HepG2 (cell line): Measurements from ENCODE around the gene IL1RAPL1. TPM values are rescaled to one million over a fixed set of nuclear protein-coding genes. Genes with fewer than 3 reads are reported as not detected.

ENCODE experiments used
- ATAC-seq: fragments of 200-7000 bp; cut with Tn5 transposase; 3 replicates; pipeline ENCODE4 v1.9.1; 2020; ENCODE audit warnings: mild to moderate bottlenecking, moderate library complexity
- BruUV-seq: library from RNA; stranded (reverse); fragments of 400-500 nt; replicated peaks from 2 replicates; lab custom pipeline; 2021; lab: Mats Ljungman, UMichigan
- CTCF ChIA-PET: fragments of 300-600 bp; formaldehyde crosslinking; extraction: SDS; loops from one replicate; lab custom pipeline; 2021; ENCODE audit warnings: low total read pairs, inconsistent platforms, low intra/inter-chr PET ratio; lab: Yijun Ruan, JAX
- POLR2A ChIA-PET: fragments of 350-600 bp; sonication (Branson Sonifier 250); formaldehyde crosslinking; loops from one replicate; lab custom pipeline; 2020; ENCODE audit warnings: antibody characterized with exemption, inconsistent platforms; lab: Yijun Ruan, JAX
- DNase-seq: peaks from one replicate; pipeline ENCODE4 v3.0.0-alpha.2; 2015; ENCODE audit warnings: low spot score
- FAIRE-seq: peaks from 3 replicates; lab custom pipeline; 2011; peaks lifted over from hg19 to GRCh38; lab: Jason Lieb, UNC
- H2AFZ ChIP-seq: one replicate; pipeline ENCODE4 v1.6.1; 2011; ENCODE audit warnings: low read length, inconsistent platforms
- H3K27ac ChIP-seq: fragments of 300-600 bp; 3 replicates; pipeline ENCODE4 v1.8.0; 2011; ENCODE audit warnings: mixed run types, mild to moderate bottlenecking, mixed read lengths, low read length, inconsistent platforms; ENCODE audit not compliant: insufficient read depth; ENCODE audit errors: extremely low read length
- H3K27me3 ChIP-seq, 2 experiments: fragments of 200-600 bp in 1 of 2; 2 replicates in 1 of 2; 3 replicates in 1 of 2; pipeline versions ENCODE4 v1.6.0 to v1.8.0; 2011; ENCODE audit warnings: low read length in 2 of 2, mild to moderate bottlenecking in 2 of 2, moderate library complexity in 2 of 2, inconsistent platforms in 1 of 2; ENCODE audit not compliant: insufficient read depth in 2 of 2, control insufficient read depth in 1 of 2
- H3K36me3 ChIP-seq, 2 experiments: fragments of 200-600 bp in 1 of 2; replicated peaks in 1 of 2; 2 replicates in 1 of 2; 3 replicates in 1 of 2; pipeline versions ENCODE4 v1.5.1 to v1.8.0; 2011; ENCODE audit warnings: low read length in 2 of 2, inconsistent platforms in 1 of 2; ENCODE audit not compliant: insufficient read depth in 2 of 2, control insufficient read depth in 1 of 2
- H3K4me1 ChIP-seq: 2 replicates; pipeline ENCODE4 v1.5.1; 2012; ENCODE audit warnings: low read length, inconsistent platforms; ENCODE audit not compliant: insufficient read depth
- H3K4me2 ChIP-seq: 2 replicates; pipeline ENCODE4 v1.6.0; 2011; ENCODE audit warnings: low read depth, low read length, inconsistent platforms
- H3K4me3 ChIP-seq, 3 experiments: fragments of 200-600 bp in 1 of 3; sonication (generic), shearing (Covaris generic) in 1 of 3; replicated peaks in 1 of 3; 2 replicates each; pipeline ENCODE4 v1.5.1; 2011 to 2016; ENCODE audit warnings: low read length in 3 of 3, inconsistent platforms in 2 of 3, low read depth in 2 of 3, mild to moderate bottlenecking in 2 of 3, control low read depth in 1 of 3, mixed read lengths in 1 of 3; ENCODE audit not compliant: insufficient read depth in 1 of 3
- H3K79me2 ChIP-seq: one replicate; pipeline ENCODE4 v1.6.1; 2011; ENCODE audit warnings: low read length, inconsistent platforms; ENCODE audit not compliant: insufficient read depth
- H3K9ac ChIP-seq: 2 replicates; pipeline ENCODE4 v1.6.0; 2011; ENCODE audit warnings: mild to moderate bottlenecking, low read depth, low read length, inconsistent platforms; ENCODE audit not compliant: insufficient read depth
- H3K9me3 ChIP-seq: 2 replicates; pipeline ENCODE4 v1.5.1; 2012; ENCODE audit warnings: mild to moderate bottlenecking, low read length
- H4K20me1 ChIP-seq: 2 replicates; pipeline ENCODE4 v1.6.0; 2011; ENCODE audit warnings: inconsistent platforms, mild to moderate bottlenecking, low read length, moderate library complexity; ENCODE audit not compliant: insufficient read depth
- CSRNP1 ChIP-seq: sonication (generic); formaldehyde crosslinking; IDR thresholded peaks from 2 replicates; pipeline ENCODE4 v1.8.1; 2023; ENCODE audit warnings: mild to moderate bottlenecking, missing genetic modification reagents
- DR1 ChIP-seq: sonication (generic); formaldehyde crosslinking; IDR thresholded peaks from 2 replicates; pipeline ENCODE4 v1.8.0; 2021; ENCODE audit warnings: mild to moderate bottlenecking, missing genetic modification reagents, inconsistent platforms
- FOXK2 ChIP-seq: fragments of 450-650 bp; IDR thresholded peaks from 2 replicates; pipeline ENCODE4 v1.6.1; 2016
- GFI1 ChIP-seq: sonication (generic); formaldehyde crosslinking; IDR thresholded peaks from 2 replicates; pipeline ENCODE4 v1.5.0; 2020; ENCODE audit warnings: missing genetic modification reagents, mild to moderate bottlenecking, borderline replicate concordance
- HES4 ChIP-seq: sonication (generic); formaldehyde crosslinking; IDR thresholded peaks from 2 replicates; pipeline ENCODE4 v1.9.0; 2021; ENCODE audit warnings: mild to moderate bottlenecking, missing genetic modification reagents, borderline replicate concordance
- NCOA1 ChIP-seq: sonication (generic); formaldehyde crosslinking; IDR thresholded peaks from 2 replicates; pipeline ENCODE4 v1.9.0; 2021; ENCODE audit warnings: missing genetic modification reagents
- NFIC ChIP-seq: IDR thresholded peaks from 2 replicates; pipeline ENCODE4 v1.6.1; 2012; ENCODE audit warnings: mild to moderate bottlenecking, low read length, inconsistent platforms
- NFRKB ChIP-seq: fragments of 450-650 bp; IDR thresholded peaks from 2 replicates; pipeline ENCODE4 v1.6.1; 2017
- TSC22D2 ChIP-seq: sonication (generic); formaldehyde crosslinking; IDR thresholded peaks from 2 replicates; pipeline ENCODE4 v1.5.1; 2020; ENCODE audit warnings: missing genetic modification reagents, mild to moderate bottlenecking, borderline replicate concordance
- ZFX ChIP-seq: sonication (generic); formaldehyde crosslinking; IDR thresholded peaks from 2 replicates; pipeline ENCODE4 v1.4.0; 2020; ENCODE audit warnings: mild to moderate bottlenecking, low read depth, missing genetic modification reagents, moderate library complexity
- ZFY ChIP-seq: sonication (generic); formaldehyde crosslinking; IDR thresholded peaks from 2 replicates; pipeline ENCODE4 v1.4.0; 2020; ENCODE audit warnings: missing genetic modification reagents
- ZNF44 ChIP-seq: sonication (generic); formaldehyde crosslinking; IDR thresholded peaks from 2 replicates; pipeline ENCODE4 v1.5.1; 2020; ENCODE audit warnings: mild to moderate bottlenecking, missing genetic modification reagents
- ZNF740 ChIP-seq: sonication (generic); formaldehyde crosslinking; IDR thresholded peaks from 2 replicates; pipeline ENCODE4 v1.4.0; 2020; ENCODE audit warnings: missing genetic modification reagents
- WGBS: methylation state at CpG from one replicate; pipeline ENCODE4 v1.1.6; 2017; ENCODE audit warnings: low lambda C conversion rate; 5-methylcytosine and 5-hydroxymethylcytosine counted together
- in situ Hi-C: cut with HindIII; loops from 2 replicates; pipeline ENCODE4 v1.10.0; 2017; ENCODE audit warnings: low pct_unique_long_range_greater_than_20kb; ENCODE audit not compliant: extremely low pct_ligation_motif_present
- intact Hi-C: fragments of 100-400 bp; cut with micrococcal nuclease; formaldehyde crosslinking; loops from one replicate; pipeline ENCODE4 v1.10.0; 2022; ENCODE audit not compliant: unreplicated experiment
- polyA plus RNA-seq, 8 experiments: library from polyadenylated mRNA; depleted of rRNA in 3 of 8; stranded (reverse) in 7 of 8; unstranded in 1 of 8; fragments of >200 nt; fragmentation: Illumina TruSeq in 4 of 8; extraction: Trizol in 4 of 8; gene quantifications; 2 replicates each; pipeline versions ENCODE4 v1.2.1 to v1.2.3, GENCODE V29; 2011 to 2016; ENCODE audit warnings: low read depth in 4 of 8, missing spikeins in 1 of 8, mixed read lengths in 1 of 8; ENCODE audit not compliant: insufficient read depth in 1 of 8
- total RNA-seq, 5 experiments: library from RNA; depleted of rRNA; stranded (reverse); fragments of >200 nt; fragmentation: Illumina TruSeq; extraction: Trizol; gene quantifications; 2 replicates each; pipeline ENCODE4 v1.2.3, GENCODE V29; 2016; ENCODE audit warnings: low read depth in 1 of 5
- TF ChIP-seq, protein P1 (sequence below): sonication (generic); formaldehyde crosslinking; IDR thresholded peaks from 2 replicates; pipeline ENCODE4 v1.4.0; 2020; ENCODE audit warnings: mild to moderate bottlenecking, missing genetic modification reagents
- TF ChIP-seq, protein P2 (sequence below): IDR thresholded peaks from 2 replicates; pipeline ENCODE4 v1.6.1; 2016; ENCODE audit warnings: mild to moderate bottlenecking, missing biosample characterization, missing genetic modification reagents
- TF ChIP-seq, protein P3 (sequence below): sonication (generic); formaldehyde crosslinking; conservative IDR thresholded peaks from 2 replicates; pipeline ENCODE4 v1.5.0; 2020; ENCODE audit warnings: missing genetic modification reagents

Gene IL1RAPL1
- total and polyA plus RNA-seq, 2 of the 13 experiments (the other 11 are each of a cell fraction or from before 2014, with no cell fraction given): 0.04 TPM; not detected in 1

DNA sequence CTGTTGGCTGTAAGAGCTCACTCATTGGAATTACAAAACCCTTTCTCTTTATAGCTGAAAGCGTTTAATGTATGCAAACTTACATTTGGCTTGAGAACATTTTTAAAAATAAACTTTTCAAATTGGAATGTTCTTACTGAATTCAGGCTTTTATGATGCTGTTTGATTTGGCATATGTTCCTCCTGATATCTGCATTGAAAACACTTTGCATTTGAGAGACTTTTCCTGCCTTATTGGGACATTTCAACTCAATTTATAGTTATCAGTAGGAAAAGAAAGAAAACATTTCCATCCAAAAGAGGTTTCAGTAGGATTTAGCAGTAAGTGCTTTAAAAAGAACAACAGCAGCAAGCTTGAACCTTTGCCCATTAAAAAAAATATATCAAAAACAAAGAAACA is 520.0 kb downstream of the IL1RAPL1 start:
- no peak overlapping the region for H3K27ac ChIP-seq
- H3K4me1 ChIP-seq: no peaks in the 10 kb centered on the region
- in situ Hi-C loops (no loop called here), intact Hi-C loops (no loop called here)
- H2AFZ ChIP-seq: no peak overlapping the region
- TF ChIP-seq TSC22D2 (CRISPR knock-in tag) (no peak), DR1 (CRISPR knock-in tag) (no peak), CSRNP1 (CRISPR knock-in tag) (no peak), GFI1 (no peak), HES4 (CRISPR knock-in tag) (no peak), NCOA1 (CRISPR knock-in tag) (no peak), ZNF44 (no peak), ZFX (CRISPR knock-in tag) (no peak), NFRKB (no peak), ZNF740 (CRISPR knock-in tag) (no peak), ZFY (no peak), NFIC (no peak), FOXK2 (no peak)
- TF ChIP-seq, protein P1, sequence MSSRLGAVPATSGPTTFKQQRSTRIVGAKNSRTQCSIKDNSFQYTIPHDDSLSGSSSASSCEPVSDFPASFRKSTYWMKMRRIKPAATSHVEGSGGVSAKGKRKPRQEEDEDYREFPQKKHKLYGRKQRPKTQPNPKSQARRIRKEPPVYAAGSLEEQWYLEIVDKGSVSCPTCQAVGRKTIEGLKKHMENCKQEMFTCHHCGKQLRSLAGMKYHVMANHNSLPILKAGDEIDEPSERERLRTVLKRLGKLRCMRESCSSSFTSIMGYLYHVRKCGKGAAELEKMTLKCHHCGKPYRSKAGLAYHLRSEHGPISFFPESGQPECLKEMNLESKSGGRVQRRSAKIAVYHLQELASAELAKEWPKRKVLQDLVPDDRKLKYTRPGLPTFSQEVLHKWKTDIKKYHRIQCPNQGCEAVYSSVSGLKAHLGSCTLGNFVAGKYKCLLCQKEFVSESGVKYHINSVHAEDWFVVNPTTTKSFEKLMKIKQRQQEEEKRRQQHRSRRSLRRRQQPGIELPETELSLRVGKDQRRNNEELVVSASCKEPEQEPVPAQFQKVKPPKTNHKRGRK (CRISPR knock-in tag): no peak
- TF ChIP-seq, protein P2, sequence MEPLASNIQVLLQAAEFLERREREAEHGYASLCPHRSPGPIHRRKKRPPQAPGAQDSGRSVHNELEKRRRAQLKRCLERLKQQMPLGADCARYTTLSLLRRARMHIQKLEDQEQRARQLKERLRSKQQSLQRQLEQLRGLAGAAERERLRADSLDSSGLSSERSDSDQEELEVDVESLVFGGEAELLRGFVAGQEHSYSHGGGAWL: no peak
- TF ChIP-seq, protein P3, sequence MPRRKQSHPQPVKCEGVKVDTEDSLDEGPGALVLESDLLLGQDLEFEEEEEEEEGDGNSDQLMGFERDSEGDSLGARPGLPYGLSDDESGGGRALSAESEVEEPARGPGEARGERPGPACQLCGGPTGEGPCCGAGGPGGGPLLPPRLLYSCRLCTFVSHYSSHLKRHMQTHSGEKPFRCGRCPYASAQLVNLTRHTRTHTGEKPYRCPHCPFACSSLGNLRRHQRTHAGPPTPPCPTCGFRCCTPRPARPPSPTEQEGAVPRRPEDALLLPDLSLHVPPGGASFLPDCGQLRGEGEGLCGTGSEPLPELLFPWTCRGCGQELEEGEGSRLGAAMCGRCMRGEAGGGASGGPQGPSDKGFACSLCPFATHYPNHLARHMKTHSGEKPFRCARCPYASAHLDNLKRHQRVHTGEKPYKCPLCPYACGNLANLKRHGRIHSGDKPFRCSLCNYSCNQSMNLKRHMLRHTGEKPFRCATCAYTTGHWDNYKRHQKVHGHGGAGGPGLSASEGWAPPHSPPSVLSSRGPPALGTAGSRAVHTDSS (CRISPR knock-in tag): no peak
- no peaks in the 10 kb centered on the region for H3K9me3 ChIP-seq
- FAIRE-seq: no peak
- no peaks in the 10 kb centered on the region for H3K27me3 ChIP-seq
- no peaks in the 10 kb centered on the region for H3K36me3 ChIP-seq
- no peak for DNase-seq
- H3K79me2 ChIP-seq: no peaks in the 10 kb centered on the region
- no peaks in the 10 kb centered on the region for H4K20me1 ChIP-seq
- no TSS peak for BruUV-seq
- CTCF ChIA-PET: no interaction called here
- H3K4me3 ChIP-seq: no peak overlapping the region
- no peak overlapping the region for H3K4me2 ChIP-seq
- POLR2A ChIA-PET: no interaction called here
- WGBS: 11% methylated on average over 1 of the region's 1 CpG
- H3K9ac ChIP-seq: no peak overlapping the region
- ATAC-seq: no peak
